Putamen (tissue), 1 donor: ENCODE measurements around the gene CWC22.
"Not testable (repeated sequence)": the region's sequence is repeated elsewhere in the genome, so short reads cannot be mapped to it uniquely, and the experiment has no call there.

Source experiments
- DNase-seq: peaks from one replicate; pipeline ENCODE4 v3.0.0-alpha.2; 2016; ENCODE audit warnings: low spot score

CWC22 gene

GRCh38 chr2:180006781-180007579 is at the start of gene CWC22:
CWC22 (minus strand) TSS chr2:180007297; CDS start chr2:179993341, 13,956 bp downstream.
- DNase-seq, result peak; percentile 95

DNA sequence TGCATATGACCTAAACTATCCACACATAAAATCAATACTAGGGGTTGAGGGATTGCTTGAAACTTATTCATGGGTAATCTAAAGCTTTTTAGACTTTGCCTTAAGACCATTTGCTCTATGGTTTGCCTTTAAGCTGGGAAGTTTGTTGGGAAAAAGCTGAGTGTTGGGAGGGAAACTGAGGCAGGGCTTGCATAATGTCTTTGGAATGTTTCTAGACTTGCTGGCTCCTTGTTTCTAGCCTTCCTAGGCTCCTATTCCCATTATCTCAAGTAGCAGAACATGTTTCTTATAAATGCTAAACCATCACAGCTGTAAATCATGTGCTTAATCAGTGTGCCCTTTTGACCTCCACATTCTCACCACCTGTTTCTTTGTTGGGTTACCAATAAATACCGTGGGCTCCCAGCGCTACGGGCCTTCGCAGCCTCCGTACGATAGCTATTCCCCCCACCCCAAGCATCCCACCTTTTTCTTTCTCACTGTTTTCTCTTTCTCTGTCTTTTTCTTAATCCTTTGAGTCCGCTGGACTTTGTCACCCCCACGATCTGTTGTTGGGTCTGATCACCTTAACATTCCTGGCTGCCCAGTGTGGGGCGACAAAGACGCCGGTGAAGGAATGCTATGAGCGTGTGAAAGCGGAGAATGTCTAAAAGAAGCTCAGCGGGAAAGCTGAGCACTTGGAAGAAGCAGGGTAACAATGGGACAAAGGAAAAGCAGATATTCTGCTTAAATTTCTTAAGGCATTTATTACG is 49.4 kb upstream of the CWC22 start:
- DNase-seq, result no peak

GRCh38 chr2:180054576-180054975 is 47.5 kb upstream of the CWC22 start:
- not testable (repeated sequence) for DNase-seq

DNA sequence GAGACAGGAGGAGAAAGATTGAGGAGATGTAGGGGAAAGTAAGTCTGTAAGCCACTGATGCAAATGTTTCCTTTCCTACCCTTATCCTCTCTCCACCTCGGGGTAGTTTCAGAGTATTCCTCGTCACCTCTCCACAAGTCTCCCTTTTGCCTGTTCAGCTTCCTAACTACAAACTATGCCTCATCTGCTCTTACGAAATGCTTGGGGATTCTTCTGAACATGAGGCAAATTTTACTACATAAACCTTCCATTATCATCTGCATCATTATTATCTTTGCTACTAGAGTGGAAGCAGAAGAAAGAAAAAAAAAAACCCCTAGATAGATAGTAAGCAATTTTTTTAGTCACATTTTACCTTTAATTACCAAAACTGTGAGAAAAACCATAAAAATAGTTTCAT is 43.1 kb upstream of the CWC22 start:
- DNase-seq, result no peak

DNA sequence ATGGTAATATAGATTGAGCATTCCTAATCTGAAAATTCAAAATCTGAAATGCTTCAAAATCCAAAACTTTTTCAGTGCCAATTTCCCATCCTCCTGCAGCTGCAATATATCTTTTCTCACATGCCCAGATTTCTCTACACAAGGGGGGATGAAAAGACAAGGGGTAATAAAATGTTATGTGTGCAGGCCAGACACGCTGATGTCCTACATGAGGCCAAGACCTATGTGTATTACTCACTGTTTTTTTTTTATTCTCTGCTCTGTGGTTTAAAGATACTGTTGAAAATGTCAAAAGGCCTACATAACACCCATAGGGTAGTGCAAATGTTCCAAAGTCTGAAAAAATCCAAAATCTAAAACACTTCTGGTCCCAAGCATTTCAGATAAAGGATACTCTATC is 41.2 kb upstream of the CWC22 start:
- DNase-seq, result no peak

DNA sequence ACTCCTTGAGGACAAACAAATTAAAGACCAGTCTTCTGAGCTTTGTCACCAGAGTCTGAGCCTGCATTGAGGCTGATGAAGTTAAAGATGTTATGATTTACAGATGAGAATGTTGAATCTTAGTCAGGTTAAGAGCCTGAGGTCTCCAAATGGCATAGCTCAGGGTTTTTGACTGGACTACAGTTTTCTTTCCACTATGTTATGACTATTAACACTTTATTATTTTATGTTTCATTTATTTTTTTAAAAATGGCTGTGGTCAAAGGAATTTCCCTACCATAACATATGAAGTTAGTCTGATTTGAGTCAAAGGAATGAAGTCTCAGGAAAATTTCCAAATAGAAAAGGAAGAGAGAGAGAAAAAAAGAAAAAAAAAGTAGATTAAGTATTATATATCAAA is 39.7 kb upstream of the CWC22 start:
- no peak for DNase-seq

DNA sequence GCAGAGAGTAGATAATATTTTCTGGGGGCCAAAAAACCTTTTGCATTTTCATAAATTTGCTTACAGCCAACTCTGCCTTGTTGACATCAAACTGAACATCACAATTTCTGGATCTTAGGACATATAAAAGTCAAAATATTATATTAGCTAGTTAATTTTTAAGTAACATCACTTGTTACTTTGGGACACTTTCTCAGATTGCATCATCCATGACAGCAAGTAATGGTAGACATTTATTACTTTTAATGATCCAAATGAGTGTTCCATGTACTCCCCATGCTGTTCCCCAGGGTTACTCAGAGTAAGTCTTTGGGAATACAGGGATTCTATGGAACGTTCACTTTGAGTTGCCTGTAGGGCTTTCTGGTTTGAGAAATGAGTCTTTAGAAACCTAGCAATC is 39.1 kb upstream of the CWC22 start:
- no peak for DNase-seq

DNA sequence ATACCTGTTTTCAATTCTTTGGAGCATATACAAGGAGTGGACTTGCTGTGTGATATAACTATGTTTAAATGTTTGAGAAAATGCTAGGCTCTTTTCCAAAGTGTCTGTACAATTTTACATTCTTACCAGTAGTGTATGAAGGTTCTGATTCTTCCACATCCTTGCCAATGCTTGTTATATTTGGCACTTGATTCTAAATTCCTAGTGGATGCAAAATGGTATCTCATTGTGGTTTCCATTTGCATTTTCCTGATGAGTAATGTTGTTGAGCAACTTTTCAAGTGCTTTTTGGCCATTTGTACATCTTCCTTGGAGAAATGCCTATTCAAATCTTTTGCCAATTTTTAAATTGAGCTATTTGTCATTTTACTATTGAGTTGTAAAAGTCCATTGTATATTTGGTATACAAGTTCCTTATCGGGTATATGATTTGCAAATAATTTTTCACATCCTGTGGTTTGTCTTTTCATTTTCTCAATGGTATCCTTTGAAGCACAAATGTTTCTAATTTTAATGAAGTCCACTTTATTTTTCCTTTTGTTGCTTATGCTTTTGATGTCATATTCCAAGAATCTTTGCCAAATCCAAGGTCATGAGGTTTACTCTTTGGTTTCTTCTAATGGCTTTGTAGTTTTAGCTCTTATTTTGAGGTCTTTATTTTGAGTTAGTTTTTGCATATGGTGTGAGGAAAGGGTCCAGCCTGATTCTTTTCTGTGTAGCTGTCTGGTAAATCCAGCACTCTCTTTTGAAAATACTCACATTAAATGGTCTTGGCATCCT is 33.2 kb upstream of the CWC22 start:
- DNase-seq, result no peak

DNA sequence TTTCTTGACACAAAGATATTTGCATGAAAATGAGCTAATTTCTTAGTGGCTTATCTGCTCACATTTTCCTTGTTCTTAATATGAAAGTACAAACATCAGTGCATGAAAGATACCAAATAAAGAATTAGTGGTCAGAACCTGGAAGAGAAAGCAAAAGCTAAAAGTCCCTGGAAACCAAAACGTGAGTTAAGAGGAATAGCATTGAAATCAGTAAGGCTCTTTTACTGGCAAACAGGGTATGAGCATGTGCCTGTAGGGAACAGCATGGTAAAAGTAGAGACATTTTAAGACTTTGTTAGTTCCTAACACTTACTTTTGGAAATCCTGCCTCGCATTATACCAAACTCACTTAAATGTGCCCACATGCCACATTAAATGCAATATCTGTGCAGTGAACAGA is 31.9 kb upstream of the CWC22 start:
- no peak for DNase-seq

DNA sequence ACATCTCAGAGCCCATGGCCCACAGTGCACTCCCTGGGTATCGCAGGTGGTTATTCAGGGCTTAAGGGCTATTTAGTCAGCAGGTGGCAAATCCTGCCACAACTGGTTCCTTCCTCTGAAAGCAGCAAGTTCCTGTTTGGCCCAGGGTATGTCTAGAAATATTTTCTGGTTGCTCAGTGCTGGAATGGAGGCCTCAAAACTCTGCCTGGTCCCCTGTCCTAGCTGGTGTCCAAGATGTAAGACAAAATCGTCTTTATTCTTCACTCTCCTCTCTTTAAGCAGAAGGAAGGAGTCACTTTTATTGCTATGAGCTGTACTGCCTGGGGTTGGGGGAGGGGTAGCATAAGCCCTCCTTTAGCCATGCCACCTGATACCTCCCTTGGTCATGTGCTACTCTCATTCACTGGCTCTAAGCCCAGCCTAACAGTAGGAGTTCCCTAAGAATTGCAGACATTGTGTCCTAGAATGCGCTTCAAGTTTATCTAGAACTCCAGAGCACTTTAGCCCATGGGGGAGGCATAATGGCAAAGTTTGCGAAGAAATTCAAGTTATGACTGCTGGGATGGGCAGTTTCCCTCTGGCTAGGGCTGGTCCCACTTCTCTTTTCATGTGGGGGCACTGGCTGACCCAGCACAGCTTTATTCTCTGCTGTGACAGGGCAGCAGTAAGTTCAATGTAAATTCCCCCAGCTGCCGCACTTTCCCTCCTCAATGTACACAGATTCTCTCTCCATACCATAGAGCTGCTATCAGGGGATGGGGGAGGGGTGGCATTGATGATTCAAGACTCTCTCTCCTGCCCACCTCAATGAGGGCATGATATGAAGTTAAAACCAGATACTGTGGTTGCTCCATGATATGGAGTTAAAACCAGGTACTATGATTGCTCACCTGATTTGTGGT is 27.1 kb upstream of the CWC22 start:
- no peak for DNase-seq

DNA sequence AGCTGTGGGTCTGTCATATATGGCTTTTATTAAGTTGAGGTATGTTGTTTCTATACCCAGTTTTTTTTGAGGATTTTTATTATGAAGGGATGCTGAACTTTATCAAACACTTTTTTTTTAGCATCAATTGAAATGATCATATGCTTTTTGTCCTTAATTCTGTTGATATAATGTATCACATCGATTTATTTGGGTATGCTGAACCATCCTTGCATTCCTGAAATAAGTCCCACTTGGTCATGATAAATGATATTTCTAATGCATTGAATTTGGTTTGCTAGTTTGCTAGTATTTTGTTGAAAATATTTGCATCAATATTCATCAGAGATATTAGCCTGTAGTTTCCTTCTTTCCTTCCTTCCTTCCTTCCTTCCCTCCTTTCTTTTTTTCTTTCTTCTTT is 22.5 kb upstream of the CWC22 start:
- no peak for DNase-seq

DNA sequence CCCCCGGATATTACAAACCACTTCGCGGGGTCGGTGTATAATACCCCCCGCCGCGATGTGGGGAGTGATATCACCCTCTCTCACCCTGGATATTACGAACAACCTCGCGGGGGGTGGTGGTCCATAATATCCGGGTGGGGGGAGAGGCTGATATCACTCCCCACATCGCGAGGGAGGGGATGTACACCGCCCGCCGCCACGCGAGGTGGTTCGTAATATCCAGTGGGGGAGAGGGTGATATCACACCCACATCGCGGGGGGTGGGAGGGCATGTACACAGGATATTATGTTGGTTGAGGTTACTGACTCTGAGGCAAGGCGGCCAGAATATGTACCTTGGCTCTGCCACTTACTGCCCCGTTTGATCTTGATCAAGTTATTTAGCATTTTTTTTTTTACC is 14.8 kb upstream of the CWC22 start:
- DNase-seq, result no peak

DNA sequence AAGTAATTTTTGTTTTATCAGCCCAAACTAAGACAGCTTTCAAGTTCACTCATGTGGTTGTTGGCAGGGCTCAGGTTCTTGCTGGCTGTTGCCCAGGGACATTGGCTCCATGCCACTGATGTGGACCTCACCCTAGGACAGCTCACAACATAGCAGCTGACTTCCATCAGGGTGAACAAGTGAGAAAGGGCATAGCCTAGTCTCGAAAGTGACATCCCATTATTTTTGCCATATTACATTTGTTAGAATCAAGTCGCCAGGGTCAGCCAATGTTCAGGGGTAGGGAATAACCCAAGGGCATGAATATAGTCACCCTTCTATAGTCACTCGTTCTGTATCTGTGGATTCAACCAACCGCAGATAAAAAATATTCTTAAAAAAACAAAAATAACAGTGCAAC is 10.7 kb upstream of the CWC22 start:
- DNase-seq, result no peak

- DNase-seq, result no peak
Observed at GRCh38 chr2:180016937-180017336, 9.8 kb upstream of the CWC22 start.

DNA sequence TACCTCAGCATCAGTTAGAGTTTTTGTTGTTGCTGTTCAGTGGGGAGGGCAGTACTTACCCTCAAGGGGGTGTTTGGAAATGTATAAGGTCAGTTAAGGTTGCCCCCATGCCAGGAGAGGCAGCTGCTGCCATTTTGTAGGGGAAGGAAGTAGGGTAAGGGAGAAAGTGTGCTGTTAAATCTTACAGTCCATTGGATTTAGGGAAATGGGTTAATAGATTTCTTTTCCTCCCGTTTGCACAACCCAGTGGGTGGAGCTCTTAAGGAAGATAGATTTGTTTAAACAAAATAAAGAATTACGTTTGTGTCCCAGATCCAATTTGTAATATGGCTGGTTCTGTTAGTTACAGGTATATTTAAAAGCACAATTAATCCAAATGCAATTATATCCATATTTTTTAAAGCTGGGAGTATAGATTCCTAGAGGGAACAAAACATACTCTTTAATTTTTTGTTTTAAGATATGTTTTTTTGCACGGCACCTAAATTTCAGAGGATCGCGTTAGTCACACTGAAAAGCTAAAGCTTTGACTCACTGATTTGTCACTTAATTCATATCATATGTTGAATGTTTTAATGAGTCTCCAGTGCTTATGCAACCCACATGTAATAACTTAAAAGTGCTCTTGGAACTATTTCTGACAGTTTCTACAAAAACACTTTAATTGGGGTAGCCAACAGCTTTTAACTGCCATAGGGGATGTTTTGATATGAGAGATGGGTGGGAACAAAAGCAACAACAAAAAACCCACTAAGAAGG is 9.0 kb upstream of the CWC22 start:
- no peak for DNase-seq

GRCh38 chr2:180012523-180012922 is 5.4 kb upstream of the CWC22 start:
- DNase-seq, result no peak

DNA sequence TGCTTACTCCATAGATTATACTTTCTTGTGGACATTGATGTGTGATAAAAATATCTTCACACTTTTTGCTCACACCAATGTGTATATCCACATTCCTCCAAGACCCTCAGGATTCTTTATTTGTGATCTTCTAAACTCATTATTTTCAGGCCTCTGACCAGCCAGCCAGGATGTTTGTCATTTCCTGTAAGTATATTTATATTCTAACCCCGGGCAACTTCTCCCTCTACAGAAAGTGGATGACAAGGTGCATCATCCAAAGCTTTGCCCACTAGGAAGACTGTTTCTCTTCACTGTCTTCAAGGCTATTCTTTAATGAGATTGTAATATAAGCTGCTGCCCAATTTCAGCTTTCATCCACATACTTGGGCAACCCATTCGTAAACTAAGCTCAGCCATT is 3.6 kb upstream of the CWC22 start:
- DNase-seq, result no peak

DNA sequence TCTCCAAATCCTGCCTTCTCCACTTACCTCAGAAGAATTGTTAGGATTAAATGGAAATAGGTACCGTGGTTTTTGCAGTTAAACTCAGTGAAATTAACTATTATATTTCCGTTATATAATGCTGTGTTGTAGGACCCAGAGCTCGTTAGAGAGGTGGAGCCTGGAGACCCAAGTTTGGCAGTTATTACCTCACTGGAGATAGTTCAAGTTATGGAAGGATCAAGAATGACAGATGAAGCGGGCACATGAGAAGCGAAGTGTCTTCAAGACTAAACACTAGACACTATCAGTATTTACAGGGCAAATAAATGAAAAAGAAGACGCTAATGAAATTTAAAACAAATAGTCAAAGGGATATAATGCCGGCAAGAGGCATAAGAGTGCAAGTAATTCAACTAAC is 866 bp downstream of the CWC22 start:
- DNase-seq, result no peak

DNA sequence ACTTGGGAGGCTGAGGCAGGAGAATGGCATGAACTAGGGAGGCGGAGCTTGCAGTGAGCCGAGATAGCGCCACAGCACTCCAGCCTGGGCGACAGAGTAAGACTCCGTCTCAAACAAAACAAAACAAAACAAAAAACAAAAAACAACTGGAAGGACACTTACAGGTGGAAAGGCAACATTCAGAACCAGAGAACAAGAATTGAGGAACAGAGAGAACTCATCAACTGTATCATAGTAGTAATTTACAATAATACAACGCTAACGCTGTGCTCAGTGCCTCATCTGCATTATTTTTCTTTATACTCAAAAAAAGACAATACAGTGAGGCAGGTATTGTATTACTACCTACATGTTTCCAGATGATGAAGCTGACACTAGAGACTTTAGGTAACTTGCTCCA is 1.6 kb downstream of the CWC22 start:
- DNase-seq, result not testable (repeated sequence)

GRCh38 chr2:180004731-180005130 is 2.4 kb downstream of the CWC22 start:
- no peak for DNase-seq

DNA sequence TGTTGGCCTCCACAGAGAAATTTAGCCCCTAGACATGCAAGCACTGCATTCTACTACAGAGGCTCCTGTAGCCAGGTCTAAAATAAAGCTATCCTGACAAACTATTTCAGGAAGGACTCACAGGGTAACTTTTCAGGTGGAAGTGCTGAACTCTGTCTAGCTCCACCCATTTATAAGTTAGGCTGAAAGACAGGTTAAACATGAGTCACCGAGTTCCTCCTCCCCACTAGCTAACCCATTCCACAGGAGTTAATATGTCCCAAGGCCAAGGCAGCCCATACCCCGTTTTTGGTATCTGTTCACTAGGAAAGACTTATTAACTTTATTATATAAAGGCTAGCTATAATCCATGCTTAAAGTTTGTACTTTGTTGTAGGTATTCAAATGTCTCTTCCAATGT is 3.5 kb downstream of the CWC22 start:
- DNase-seq, result no peak
